Astrocyte of the cerebellum (primary cell): Measurements from ENCODE around the gene PARVB.

Source experiments
- DNase-seq: peaks from one replicate; pipeline ENCODE4 v3.0.0-alpha.2; 2011; ENCODE audit warnings: low read depth
- H3K4me3 ChIP-seq: 2 replicates; pipeline ENCODE4 v1.5.1; 2011; ENCODE audit warnings: mild to moderate bottlenecking, low read depth, low read length, moderate library complexity
- in situ Hi-C: cut with HindIII; loops from 2 replicates; pipeline ENCODE4 v1.10.0; 2017; ENCODE audit warnings: low sequenced_read_pairs
- TF ChIP-seq, protein P1 (sequence below): IDR thresholded peaks from 2 replicates; pipeline ENCODE4 v1.5.1; 2012; ENCODE audit warnings: low read length, low read depth, moderate library complexity, mild to moderate bottlenecking; ENCODE audit errors: missing control alignments

The PARVB gene

DNA sequence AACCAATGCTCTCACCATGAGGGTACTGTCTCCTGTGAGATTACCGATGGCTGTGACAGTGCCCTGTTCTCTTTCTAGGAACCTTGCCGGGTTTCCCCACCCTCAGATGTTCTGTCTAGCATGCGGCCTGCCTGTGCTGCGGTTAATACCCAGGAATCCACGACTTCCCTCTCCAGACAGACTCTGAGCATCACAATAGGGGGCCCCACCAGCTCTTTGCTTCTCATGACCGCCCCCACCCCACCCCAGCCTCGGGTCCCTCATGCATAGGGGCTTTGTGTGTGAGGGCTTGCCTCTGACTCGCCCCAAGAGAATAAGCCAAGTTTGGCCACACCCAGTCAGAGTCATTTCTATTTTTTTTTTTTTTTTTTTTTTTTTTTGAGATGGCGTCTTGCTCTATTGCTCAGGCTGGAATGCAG is 166.9 kb downstream of the PARVB start:
- no peak for DNase-seq
- TF ChIP-seq, protein P1, sequence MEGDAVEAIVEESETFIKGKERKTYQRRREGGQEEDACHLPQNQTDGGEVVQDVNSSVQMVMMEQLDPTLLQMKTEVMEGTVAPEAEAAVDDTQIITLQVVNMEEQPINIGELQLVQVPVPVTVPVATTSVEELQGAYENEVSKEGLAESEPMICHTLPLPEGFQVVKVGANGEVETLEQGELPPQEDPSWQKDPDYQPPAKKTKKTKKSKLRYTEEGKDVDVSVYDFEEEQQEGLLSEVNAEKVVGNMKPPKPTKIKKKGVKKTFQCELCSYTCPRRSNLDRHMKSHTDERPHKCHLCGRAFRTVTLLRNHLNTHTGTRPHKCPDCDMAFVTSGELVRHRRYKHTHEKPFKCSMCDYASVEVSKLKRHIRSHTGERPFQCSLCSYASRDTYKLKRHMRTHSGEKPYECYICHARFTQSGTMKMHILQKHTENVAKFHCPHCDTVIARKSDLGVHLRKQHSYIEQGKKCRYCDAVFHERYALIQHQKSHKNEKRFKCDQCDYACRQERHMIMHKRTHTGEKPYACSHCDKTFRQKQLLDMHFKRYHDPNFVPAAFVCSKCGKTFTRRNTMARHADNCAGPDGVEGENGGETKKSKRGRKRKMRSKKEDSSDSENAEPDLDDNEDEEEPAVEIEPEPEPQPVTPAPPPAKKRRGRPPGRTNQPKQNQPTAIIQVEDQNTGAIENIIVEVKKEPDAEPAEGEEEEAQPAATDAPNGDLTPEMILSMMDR: no peak
- H3K4me3 ChIP-seq: no peak overlapping the region
- in situ Hi-C loops: no loop called here

GRCh38 chr22:44192098-44192815 is 168.2 kb downstream of the PARVB start:
- TF ChIP-seq, protein P1: no peak
- no peak overlapping the region for H3K4me3 ChIP-seq
- DNase-seq: no peak
- in situ Hi-C loops: no loop called here

DNA sequence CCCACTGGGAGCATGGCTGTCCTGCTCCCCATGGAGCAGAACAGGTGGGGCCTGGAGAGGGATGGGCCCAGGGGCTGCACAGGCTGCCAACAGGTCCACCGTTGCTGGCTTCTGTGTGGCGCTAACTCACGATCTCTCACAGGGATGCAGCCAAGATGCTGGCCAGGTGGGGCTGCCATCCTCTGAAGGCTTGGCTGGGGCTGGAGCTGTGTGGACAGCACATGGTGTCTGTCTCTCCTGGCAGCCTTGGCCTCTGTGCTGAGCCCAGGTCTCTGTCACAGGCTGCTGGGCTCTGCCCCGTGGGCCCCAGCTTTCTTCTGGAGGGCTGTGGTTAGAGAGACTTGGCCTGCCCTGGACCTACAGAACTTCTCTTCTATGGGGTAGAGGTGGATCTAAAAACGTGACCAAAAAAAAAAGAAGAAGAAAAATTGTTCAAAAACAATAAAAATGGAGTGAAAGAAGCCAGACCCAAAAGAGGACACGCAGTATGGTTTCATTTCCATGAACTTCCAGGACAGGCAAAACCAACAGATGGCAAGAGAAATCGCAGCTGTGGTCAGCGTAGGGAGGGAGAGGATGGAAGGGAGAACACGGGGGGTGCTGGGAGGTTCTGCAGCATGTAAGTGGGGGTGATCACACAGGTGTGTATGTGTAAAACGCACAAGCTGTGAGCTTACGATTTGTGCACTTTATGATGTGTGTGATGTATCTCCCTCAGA is 168.9 kb downstream of the PARVB start:
- DNase-seq: no peak
- in situ Hi-C loops: no loop called here
- TF ChIP-seq, protein P1: no peak
- H3K4me3 ChIP-seq: no peak overlapping the region

DNA sequence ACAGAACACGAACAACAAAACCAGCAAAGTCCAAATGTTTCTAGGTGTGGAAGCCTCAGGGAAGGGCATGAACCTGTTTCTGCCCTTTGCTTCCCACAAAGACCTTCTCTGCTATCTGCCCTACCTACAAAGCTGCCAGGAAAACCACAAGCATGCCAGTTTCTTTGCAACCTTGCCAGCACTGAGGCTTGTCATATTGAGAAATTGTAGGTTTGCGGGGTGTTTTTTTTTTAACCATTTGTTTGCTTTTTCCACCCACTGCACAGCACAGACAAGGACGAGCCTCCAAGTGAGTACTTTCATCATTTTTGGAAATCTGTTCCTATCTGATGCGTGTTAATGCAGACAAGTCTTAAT is 169.4 kb downstream of the PARVB start:
- TF ChIP-seq, protein P1: no peak
- H3K4me3 ChIP-seq: no peak overlapping the region
- no peak for DNase-seq
- in situ Hi-C loops: no loop called here

- in situ Hi-C loops: no loop called here
- TF ChIP-seq, protein P1: no peak
- no peak for DNase-seq
- no peak overlapping the region for H3K4me3 ChIP-seq
Measured at GRCh38 chr22:44194569-44194968, 170.5 kb downstream of the PARVB start.

DNA sequence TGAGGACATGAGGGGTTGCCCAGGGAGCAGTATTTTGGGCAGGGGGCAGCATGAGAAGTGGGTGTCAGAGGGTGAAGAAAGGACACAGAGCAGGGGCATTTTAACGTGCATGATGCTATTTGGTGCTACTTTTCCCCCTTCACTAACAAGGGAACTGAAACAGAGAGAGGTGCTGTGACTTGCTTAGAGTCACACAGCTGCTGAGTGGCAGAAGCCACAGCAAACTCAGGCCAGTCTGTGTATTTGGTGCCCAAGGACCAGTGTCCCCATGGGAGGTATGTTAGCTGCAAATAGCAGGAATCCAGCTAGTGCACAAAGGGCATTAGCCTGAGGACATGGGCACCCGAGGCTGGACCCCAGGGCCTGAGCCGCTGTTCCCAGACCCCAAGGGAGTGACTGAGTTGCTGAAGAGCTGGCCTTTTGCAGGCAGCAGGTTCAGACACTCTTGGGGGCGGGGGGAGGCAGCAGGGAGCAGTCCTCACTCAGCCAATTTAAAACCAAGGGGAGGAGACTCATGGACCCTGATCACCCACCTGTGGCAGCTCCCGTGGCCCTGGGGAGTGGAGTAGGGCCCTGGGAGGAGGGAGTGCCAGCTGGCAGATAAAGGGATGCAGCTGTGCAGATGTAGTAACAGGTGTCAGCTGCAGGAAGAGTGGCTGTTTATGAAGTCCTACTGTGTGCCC is 171.2 kb downstream of the PARVB start:
- DNase-seq: no peak
- TF ChIP-seq, protein P1: no peak
- no peak overlapping the region for H3K4me3 ChIP-seq
- in situ Hi-C loops: no loop called here
